G401 (cell line): ENCODE results near the gene N4BP2L1. TPM values are rescaled to one million over a fixed set of nuclear protein-coding genes. Genes with fewer than 3 reads are reported as not detected.

Experiments
- total RNA-seq: library from RNA; depleted of rRNA; stranded (reverse); fragments of >200 nt; shearing (Covaris generic); gene quantifications from 2 replicates; pipeline ENCODE4 v1.2.3, GENCODE V29; 2014; rRNA removed

N4BP2L1 gene
- total RNA-seq, 1 experiment from 2014 or later, result 0.47 TPM

Other genes with a start within 250 kb of the N4BP2L1 start
- gene ZAR1L, start 112.8 kb downstream of the N4BP2L1 start, total RNA-seq, result not detected in 2 replicates
- 4.2 and 15.5 TPM in 2 replicates for gene BRCA2, start 112.6 kb downstream of the N4BP2L1 start, total RNA-seq
- gene N4BP2L2, start 110.7 kb upstream of the N4BP2L1 start, total RNA-seq, result 54.3 and 72.8 TPM in 2 replicates
- 12.6 and 15.1 TPM in 2 replicates for gene PDS5B, start 158.3 kb upstream of the N4BP2L1 start, total RNA-seq